IPS-11a (cell line): ENCODE data around the gene RNF125.
"Not testable (repeated sequence)": the region's sequence is repeated elsewhere in the genome, so short reads cannot be mapped to it uniquely, and the experiment has no call there.

Experiments used
- H3K4me3 ChIP-seq: one replicate; pipeline ENCODE4 v1.5.1; 2013; ENCODE audit warnings: low read depth, low read length, control low read depth

The RNF125 gene

DNA sequence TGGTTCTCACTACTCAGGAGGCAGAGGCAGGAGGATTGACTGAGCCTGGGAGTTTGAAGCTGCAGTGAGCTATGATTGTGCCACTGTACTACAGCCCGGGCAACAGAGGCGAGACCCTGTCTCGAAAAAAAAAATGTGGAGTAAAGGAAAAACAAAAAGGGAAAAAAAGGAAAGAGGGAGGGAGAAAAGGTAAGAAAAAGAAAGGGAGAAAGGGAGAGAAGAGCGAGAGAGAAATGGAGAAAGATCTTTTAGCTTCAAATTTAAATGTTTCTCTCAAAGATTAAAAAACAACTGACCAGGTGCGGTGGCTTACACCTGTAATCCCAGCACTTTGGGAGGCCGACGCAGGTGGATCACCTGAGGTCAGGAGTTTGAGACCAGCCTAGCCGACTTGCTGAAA lies 65.2 kb downstream of the RNF125 start:
- H3K4me3 ChIP-seq, result no peak overlapping the region

DNA sequence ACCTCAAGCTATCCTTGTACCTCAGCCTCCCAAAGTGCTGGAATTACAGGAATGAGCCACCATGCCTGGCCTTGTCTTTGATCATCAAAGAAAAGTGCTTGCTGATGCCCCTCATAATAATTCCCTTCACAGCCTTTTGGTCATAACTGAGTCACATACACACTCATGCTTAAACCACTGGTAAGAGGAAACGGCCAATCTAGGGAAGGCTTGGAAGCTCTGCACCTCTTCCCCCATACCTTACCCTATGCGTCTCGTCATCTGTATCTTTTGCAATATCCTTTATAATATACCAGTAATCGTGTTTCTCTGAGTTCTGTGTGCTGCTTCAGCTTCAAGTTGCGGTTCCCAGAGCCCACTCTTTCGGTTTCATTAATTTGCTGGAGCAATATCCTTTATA lies 68.3 kb downstream of the RNF125 start:
- H3K4me3 ChIP-seq, result no peak overlapping the region

DNA sequence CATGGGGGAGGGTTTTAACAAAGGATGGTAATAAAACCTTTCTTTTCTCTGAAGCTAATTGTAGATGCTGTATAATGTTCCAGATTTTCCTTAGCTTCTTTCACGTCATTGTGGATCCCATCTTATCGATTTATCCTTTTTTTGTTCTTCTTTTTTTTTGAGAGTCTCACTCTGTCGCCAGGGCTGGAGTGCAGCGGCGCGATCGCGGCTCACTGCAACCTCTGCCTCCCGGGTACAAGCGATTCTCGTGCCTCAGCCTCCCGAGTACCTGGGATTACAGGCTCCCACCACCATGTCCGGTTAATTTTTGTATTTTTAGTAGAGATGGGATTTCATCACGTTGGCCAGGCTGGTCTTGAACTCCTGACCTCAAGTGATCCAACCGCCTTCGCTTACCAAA lies 72.2 kb downstream of the RNF125 start:
- not testable (repeated sequence) for H3K4me3 ChIP-seq

DNA sequence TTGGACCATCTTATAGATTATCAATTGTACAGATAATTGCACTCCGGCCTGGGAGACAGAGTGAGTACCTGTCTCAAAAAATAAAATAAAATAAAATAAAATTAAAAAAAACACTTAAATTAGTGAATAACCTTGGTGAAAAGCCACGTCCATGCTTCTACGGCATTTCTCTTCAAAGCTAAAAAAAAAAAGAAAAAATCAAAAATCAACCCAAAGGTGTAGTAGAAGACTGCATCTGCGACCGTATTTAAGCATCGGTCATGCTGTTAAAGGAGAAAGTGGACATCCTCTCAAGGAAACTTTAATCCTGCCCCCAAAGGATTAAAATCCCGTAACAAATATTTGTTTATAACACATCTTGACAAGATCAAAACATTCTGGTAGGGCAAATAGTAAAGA lies 72.7 kb downstream of the RNF125 start:
- peak overlapping the region; percentile 56 for H3K4me3 ChIP-seq

DNA sequence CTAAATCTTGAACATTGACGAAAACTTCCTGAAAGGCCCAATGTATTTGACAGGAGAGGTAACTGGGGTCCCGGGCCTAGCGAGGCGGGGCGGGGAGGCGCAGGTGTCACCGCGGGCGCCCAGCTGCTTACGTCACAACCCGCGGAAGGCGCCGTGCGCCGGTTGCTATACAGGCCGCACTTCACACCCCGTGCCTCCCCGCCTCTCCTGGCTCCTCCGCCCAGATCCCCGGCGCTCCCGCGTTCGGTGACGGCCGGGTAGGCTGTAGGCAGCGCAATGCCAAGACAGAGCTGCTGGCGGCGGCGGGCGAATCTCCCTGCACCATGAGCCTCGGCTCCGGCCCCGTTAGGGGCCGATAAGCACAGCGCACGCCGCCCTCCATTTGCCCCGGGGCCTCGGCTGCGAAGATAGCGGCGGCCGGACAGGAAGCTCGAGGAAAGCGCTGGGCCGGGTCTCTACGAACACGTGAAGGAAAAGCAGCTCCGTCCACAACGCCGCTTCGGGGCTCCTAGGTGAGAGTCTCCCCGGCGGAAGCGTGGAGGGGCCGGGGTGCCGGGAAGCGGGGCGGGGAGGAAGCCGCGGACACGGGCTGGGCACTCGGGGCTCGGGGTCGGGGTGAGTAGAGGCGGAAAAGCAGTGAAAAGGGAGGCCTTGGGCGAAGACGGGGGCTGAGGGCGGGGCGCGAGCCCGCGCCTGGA lies 73.2 kb downstream of the RNF125 start, which contains the start of gene RNF138:
TSS of gene RNF138 (plus strand) at position 151 of the 698 bp plus-strand sequence. CDS start 903 bp downstream, outside the sequence.
- peak within 1 kb of the TSS; percentile 81 for H3K4me3 ChIP-seq

DNA sequence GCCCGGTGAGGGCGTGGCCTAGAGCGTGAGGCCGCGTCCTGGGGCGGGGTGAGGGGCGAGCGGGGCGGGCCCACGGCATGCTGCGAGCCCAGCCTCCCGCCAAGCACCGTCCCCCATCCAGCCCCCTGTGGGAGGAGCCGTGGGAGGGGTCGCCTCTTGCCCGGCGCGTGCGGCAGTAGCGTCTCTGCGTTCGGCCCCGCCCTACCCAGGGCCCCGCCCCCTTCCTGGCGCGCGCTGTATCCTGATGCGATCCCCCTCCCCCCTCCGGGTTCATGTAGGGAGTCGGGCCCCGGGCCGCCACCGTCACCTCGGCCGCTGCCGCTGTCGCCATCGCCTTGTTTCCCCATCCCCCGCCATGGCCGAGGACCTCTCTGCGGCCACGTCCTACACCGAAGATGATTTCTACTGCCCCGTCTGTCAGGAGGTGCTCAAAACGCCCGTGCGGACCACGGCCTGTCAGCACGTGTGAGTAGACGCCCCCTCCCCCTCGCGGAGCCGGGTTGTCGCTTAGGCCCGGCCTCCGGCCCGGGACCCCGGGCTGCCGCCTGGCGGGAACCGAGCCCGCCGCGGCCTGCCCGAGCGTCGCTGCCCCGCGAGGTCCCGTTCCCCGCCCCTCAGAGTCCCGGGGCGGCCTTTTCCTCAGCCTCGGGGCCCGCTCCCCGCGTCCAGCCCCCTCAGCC lies 73.9 kb downstream of the RNF125 start:
- peak overlapping the region; percentile 81 for H3K4me3 ChIP-seq

DNA sequence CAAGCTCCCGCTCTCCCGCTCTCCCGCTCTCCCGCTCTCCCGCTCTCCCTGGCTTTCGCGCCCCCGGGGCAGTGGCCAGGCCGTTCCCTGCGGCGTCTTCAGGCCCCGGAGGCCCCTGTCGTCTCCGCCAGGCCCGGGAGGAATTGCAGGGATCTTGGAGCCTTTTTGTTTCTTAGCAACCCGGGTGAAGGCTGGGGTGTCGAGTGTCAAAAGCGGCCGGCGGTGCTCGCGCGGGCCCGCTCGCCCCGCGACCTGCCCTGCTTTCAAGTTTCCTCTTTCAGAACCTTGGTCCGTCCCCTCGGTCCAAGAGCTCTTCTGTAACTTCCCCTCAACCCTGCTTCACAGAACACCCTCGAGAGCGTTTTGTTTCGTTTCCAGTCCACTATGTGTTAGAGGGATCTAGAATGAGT lies 74.5 kb downstream of the RNF125 start:
- H3K4me3 ChIP-seq, result peak overlapping the region; percentile 81

DNA sequence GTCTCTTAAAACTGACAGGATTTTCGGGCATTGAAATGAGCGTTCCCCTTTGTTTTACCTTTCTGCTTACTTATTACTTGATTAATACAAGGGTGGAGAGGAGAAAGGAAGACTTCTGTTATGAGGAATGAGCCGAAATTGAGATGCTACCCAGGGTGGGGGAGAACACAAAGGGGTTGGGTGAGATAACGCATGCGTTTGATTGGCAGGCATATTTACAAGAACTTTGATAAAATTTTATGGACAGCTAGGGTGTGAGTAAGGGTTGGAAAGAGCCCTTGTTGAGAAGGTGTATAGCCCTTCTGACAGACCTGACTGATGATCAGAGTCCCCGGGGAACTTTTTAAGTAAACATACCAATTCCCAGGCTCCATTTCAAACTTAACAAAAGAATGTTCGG lies 74.9 kb downstream of the RNF125 start:
- H3K4me3 ChIP-seq, result peak overlapping the region; percentile 81

DNA sequence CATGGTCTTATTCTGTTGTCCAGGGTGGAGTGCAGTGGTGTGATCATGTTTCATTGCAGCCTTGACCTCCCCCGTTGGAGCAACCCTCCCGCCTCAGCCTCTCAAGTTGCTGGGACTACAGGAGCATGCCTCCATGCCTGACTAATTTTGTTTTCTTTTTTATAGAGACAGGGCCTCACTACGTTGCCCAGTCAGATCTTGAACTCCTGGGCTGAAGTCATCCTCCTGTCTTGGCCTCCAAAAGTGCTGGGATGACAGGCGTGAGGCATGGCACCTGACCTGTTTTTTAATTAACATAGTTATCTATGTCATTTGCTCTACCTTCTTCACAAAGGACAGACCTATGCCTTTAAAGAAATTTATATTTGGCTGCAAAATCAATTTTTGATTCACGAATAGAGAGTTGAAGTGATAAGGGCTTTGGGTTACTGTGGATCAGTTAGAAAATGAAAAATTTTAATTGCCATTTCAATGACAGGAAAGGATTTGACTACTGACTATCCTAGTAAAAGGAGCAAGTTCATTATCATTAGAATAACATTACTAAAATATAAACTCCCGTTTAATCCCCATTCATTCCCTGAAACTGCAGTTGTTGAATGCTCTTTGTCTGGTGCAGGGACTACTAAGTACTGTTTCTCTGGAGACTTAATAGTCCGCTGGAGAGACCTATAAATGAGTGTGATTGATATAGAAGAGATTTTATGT lies 76.7 kb downstream of the RNF125 start:
- H3K4me3 ChIP-seq, result no peak overlapping the region

DNA sequence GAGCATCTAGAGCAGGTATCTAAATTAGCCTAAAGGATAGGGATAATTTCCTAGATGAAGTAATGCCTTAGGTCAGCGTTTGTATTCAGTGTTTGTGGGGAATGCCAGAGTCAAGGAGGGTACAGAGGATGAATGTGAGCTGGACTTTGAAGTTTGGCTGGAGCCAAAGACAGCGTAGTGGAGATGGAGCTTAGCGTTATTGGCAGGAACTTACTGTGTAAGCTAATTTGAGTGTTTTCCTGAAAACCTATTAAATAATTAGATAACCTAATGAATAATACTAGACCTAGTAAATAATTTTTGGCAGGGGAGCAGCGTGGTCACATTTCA lies 77.2 kb downstream of the RNF125 start:
- H3K4me3 ChIP-seq, result no peak overlapping the region

DNA sequence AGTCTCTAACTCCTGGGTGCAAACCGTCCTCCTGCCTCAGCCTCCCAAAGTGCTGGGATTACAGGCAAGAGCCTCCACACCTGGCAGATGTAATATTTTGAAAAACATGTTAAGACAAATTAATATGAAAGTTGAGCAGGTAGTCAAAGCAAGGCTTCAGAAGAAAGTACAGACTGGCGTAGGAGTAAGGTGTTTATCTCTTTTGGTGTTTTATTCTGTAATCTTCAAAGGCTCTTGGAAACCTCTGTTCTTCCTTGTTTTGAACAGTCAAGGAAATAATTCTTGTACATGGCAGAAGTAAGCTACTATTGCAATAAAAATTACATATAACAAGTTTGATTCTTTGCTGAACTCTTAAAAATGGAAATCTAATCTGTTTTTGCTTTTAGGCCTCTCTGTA lies 78.3 kb downstream of the RNF125 start:
- no peak overlapping the region for H3K4me3 ChIP-seq

DNA sequence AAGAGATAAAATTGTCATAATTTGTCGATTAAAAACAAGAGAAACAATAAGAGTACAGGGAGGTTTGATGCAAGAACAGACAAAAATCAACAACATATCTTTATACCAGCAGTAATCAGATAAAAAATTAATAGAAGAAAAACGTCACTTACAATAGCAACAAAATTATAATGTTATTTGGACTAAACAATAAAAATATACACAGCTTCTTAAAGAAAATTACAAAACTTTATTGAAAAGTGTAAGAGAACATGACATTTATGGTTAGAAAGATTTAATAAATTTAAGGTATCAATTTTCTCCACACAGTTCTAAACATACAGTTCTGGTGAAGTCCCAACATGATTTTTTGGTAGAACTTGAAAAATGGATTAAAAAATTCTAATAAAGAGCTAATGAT lies 85.9 kb downstream of the RNF125 start:
- H3K4me3 ChIP-seq, result no peak overlapping the region

DNA sequence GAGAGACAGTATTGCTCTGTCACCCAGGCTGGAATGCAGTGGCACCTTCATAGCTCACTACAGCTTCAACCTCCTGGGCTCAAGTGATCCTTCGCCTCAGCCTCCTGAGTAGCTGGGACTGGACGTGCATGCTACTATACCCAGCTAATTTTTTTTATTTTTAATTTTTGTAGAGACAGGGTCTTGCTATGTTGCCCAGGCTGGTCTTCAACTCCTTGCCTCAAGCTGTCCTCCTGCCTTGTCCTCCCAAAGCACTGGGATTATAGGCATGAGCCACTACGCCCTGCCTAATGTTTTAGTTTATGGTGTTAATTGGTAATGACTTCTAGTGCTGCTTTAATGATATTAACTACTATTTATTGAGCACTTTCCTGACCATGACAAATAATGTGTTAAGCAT lies 91.4 kb downstream of the RNF125 start:
- H3K4me3 ChIP-seq, result no peak overlapping the region

DNA sequence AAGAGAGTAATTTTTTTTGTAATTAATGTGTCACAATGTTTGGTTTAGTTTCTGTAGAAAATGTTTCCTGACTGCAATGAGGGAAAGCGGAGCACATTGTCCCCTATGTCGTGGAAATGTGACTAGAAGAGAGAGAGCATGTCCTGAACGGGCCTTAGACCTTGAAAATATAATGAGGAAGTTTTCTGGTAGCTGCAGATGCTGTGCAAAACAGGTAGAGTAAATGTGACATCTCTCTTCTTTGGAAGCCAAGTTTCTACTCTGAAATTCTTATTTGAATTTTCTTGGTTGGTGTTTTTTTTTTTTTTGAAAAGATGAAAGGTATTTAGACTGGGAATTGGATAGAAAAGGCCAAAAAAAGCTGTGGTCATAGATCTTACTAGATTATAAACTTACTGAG lies 93.1 kb downstream of the RNF125 start:
- H3K4me3 ChIP-seq, result no peak overlapping the region

DNA sequence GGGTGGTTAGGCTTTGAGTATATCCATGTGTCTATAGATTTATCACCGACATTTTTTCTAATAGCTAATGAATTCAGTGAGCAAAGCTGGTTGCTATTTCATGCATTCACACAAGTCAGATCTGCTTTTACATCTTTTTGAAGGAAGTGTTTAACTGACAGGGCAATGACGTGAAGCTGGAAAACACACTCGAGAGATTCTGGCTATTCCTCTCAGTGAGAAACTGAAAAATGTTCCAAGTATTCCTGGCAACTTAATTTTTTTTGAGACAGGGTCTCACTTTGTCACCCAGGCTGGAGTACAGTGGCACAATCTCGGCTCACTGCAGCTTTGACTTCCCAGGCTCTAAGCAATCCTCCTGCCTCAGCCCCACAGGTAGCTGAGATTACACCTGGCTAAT lies 94.2 kb downstream of the RNF125 start:
- H3K4me3 ChIP-seq, result no peak overlapping the region

DNA sequence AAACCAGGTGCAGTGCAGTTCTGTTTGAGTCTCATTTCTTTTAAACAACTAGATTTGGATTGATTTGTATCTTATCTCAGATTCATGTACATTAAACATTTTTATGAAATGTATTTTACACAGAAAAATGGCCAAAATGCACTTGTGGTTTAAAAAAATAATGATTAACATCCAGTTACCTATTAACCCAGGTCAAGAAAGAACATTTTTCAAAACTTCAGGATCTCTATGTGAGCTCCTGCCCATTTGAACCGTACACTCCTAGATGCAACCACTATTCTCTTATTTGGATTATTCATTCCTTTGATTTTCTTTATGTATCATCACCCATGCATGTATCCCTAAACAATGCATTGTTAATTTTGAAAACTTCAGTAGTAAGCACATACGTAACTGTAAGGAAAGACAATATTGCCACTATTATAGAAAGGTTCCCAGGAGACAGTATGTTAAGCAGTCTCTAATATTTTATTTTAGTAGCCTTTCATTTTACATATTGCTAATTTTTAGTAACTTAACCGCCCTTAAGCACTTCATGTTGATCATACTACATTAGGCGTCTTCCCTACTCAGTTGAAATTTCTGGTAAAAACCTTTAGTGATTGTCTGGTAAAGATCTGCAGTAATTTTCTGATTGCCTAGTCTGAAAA lies 95.8 kb downstream of the RNF125 start:
- H3K4me3 ChIP-seq, result no peak overlapping the region

DNA sequence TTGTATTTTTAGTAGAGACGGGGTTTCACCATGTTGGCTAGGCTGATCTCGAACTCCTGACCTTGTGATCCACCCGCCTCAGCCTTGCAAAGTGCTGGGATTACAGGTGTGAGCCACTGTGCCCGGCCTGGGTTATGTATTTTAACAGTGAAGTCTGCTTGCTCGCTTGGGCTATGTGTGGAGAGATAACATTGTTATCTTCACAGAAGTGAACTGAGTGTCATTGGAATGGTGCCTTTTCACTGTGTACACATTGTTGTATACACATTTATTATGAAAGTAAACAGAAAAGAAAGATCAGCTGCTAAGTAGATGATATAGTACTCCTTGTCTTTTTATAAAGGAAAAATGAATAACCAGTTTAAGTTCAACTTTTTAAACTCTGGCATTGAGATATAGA lies 103.4 kb downstream of the RNF125 start:
- H3K4me3 ChIP-seq, result no peak overlapping the region
